Trophoblast cell (in vitro differentiated cells and primary cell): ENCODE data around the gene IFT74.
A peak's percentile ranks its signal among the peaks of the same experiment; 100 is the strongest.

Experiments used
- DNase-seq, 2 donors: peaks; one replicate each; pipeline ENCODE4 v3.0.0-alpha.2; 2016
- H2AFZ ChIP-seq: 2 replicates; pipeline ENCODE4 v1.6.1; 2013; ENCODE audit warnings: low read length, moderate library complexity, mild to moderate bottlenecking; ENCODE audit not compliant: insufficient read depth, poor library complexity
- H2AK5ac ChIP-seq: 2 replicates; pipeline ENCODE4 v1.6.1; 2013; ENCODE audit warnings: mild to moderate bottlenecking, low read length
- H2BK120ac ChIP-seq: 2 replicates; pipeline ENCODE4 v1.6.1; 2013; ENCODE audit warnings: low read length, mild to moderate bottlenecking, moderate library complexity; ENCODE audit not compliant: insufficient read depth, poor library complexity
- H2BK12ac ChIP-seq: 2 replicates; pipeline ENCODE4 v1.6.1; 2013; ENCODE audit warnings: mild to moderate bottlenecking, low read length, moderate library complexity
- H2BK5ac ChIP-seq: 2 replicates; pipeline ENCODE4 v1.6.1; 2013; ENCODE audit warnings: low read length, low read depth, moderate library complexity, mild to moderate bottlenecking; ENCODE audit not compliant: poor library complexity
- H3K14ac ChIP-seq: 2 replicates; pipeline ENCODE4 v1.6.1; 2013; ENCODE audit warnings: mild to moderate bottlenecking, low read length
- H3K18ac ChIP-seq: 2 replicates; pipeline ENCODE4 v1.6.1; 2013; ENCODE audit warnings: mild to moderate bottlenecking, low read length
- H3K23ac ChIP-seq: 2 replicates; pipeline ENCODE4 v1.6.1; 2013; ENCODE audit warnings: low read length
- H3K27ac ChIP-seq: 2 replicates; pipeline ENCODE4 v1.5.1; 2013; ENCODE audit warnings: low read depth, mild to moderate bottlenecking, inconsistent platforms, low read length, moderate library complexity
- H3K27me3 ChIP-seq: 2 replicates; pipeline ENCODE4 v1.6.1; 2013; ENCODE audit warnings: inconsistent platforms, mild to moderate bottlenecking, low read length, moderate library complexity; ENCODE audit not compliant: insufficient read depth
- H3K36me3 ChIP-seq, 2 experiments: 1 replicate in 1 of 2; 2 replicates in 1 of 2; pipeline ENCODE4 v1.6.1; 2013; ENCODE audit warnings: low read length in 2 of 2, mild to moderate bottlenecking in 2 of 2, moderate library complexity in 1 of 2; ENCODE audit not compliant: insufficient read depth in 2 of 2, control insufficient read depth in 1 of 2
- H3K4ac ChIP-seq: 2 replicates; pipeline ENCODE4 v1.6.1; 2013; ENCODE audit warnings: low read depth, mild to moderate bottlenecking, low read length, moderate library complexity
- H3K4me1 ChIP-seq, 2 experiments: 1 replicate in 1 of 2; 2 replicates in 1 of 2; pipeline ENCODE4 v1.6.1; 2013; ENCODE audit warnings: low read length in 2 of 2, mild to moderate bottlenecking in 2 of 2, moderate library complexity in 1 of 2; ENCODE audit not compliant: insufficient read depth in 2 of 2, control insufficient read depth in 1 of 2
- H3K4me2 ChIP-seq: 2 replicates; pipeline ENCODE4 v1.6.1; 2013; ENCODE audit warnings: inconsistent platforms, mild to moderate bottlenecking, low read length, moderate library complexity
- H3K4me3 ChIP-seq: 2 replicates; pipeline ENCODE4 v1.5.1; 2013; ENCODE audit warnings: mild to moderate bottlenecking, low read depth, low read length, inconsistent platforms
- H3K79me1 ChIP-seq: one replicate; pipeline ENCODE4 v1.6.1; 2013; ENCODE audit warnings: low read length
- H3K79me2 ChIP-seq: 2 replicates; pipeline ENCODE4 v1.6.1; 2013; ENCODE audit warnings: low read length, mild to moderate bottlenecking; ENCODE audit not compliant: control insufficient read depth, insufficient read depth, poor library complexity
- H3K9ac ChIP-seq: 2 replicates; pipeline ENCODE4 v1.6.1; 2013; ENCODE audit warnings: mild to moderate bottlenecking, low read length
- H3K9me3 ChIP-seq: 2 replicates; pipeline ENCODE4 v1.6.1; 2013; ENCODE audit warnings: low read depth, mild to moderate bottlenecking, control low read depth, inconsistent platforms, low read length; ENCODE audit not compliant: insufficient read depth
- H4K12ac ChIP-seq: 2 replicates; pipeline ENCODE4 v1.6.1; 2013; ENCODE audit warnings: low read depth, mild to moderate bottlenecking, low read length, moderate library complexity
- H4K8ac ChIP-seq: 2 replicates; pipeline ENCODE4 v1.6.1; 2013; ENCODE audit warnings: low read depth, mild to moderate bottlenecking, low read length, moderate library complexity
- H4K91ac ChIP-seq: one replicate; pipeline ENCODE4 v1.6.1; 2013; ENCODE audit warnings: low read depth, mild to moderate bottlenecking, low read length, moderate library complexity
- WGBS: extraction: QIAGEN DNeasy Blood & Tissue Kit; methylation state at CpG from one replicate; pipeline ENCODE4 v1.1.7; 2013; ENCODE audit warnings: missing lambda C conversion rate; ENCODE audit not compliant: insufficient read length, insufficient coverage; ENCODE audit errors: extremely low coverage; 5-methylcytosine and 5-hydroxymethylcytosine counted together

IFT74 gene

GRCh38 chr9:27108981-27109541, 152.8 kb downstream of the IFT74 start, which contains the start of gene TEK:
TEK (plus strand) TSS chr9:27109225; CDS start chr9:27109591, 366 bp downstream.
- no CpG with 5 or more reads among the region's 9 CpGs for WGBS
- Histone ChIP-seq H2BK5ac (no peak within 1 kb of the TSS), H3K23ac (no peak within 1 kb of the TSS), H3K36me3 (no peaks in the 10 kb centered on the region), H4K91ac (no peak within 1 kb of the TSS), H3K79me1 (no peaks in the 10 kb centered on the region), H2BK12ac (no peak within 1 kb of the TSS), H4K8ac (peak within 1 kb of the TSS; percentile 48), H3K4me2 (peak within 1 kb of the TSS; percentile 54), H3K18ac (no peak within 1 kb of the TSS), H3K4ac (no peak within 1 kb of the TSS), H3K9ac (no peak within 1 kb of the TSS), H3K4me3 (no peak within 1 kb of the TSS), H2AFZ (peak within 1 kb of the TSS; percentile 45), H3K27ac (no peak within 1 kb of the TSS), H3K79me2 (no peaks in the 10 kb centered on the region), H3K9me3 (no peaks in the 10 kb centered on the region), H3K27me3 (no peaks in the 10 kb centered on the region), H3K4me1 (no peaks in the 10 kb centered on the region), H2AK5ac (no peak within 1 kb of the TSS), H2BK120ac (no peak within 1 kb of the TSS), H4K12ac (no peak within 1 kb of the TSS), H3K14ac (no peak within 1 kb of the TSS)
- DNase-seq: peak in 1 of 2 donors; percentile 21

GRCh38 chr9:27109621-27110020, 153.4 kb downstream of the IFT74 start:
- Histone ChIP-seq H2BK5ac (no peak overlapping the region), H3K4me3 (no peak overlapping the region), H3K9ac (no peak overlapping the region), H3K4me2 (peak overlapping the region; percentile 54), H2BK120ac (no peak overlapping the region), H2AFZ (no peak overlapping the region), H3K9me3 (no peaks in the 10 kb centered on the region), H2BK12ac (no peak overlapping the region), H3K4ac (no peak overlapping the region), H3K36me3 (no peaks in the 10 kb centered on the region), H3K27ac (no peak overlapping the region), H3K23ac (no peak overlapping the region), H3K79me1 (no peaks in the 10 kb centered on the region), H4K91ac (no peak overlapping the region), H3K27me3 (no peaks in the 10 kb centered on the region), H3K14ac (no peak overlapping the region), H3K4me1 (no peaks in the 10 kb centered on the region), H4K8ac (peak overlapping the region; percentile 48), H3K18ac (no peak overlapping the region), H2AK5ac (no peak overlapping the region), H3K79me2 (no peaks in the 10 kb centered on the region), H4K12ac (no peak overlapping the region)
- no CpG with 5 or more reads among the region's 2 CpGs for WGBS
- peak in 1 of 2 donors; percentile 6 for DNase-seq

DNA sequence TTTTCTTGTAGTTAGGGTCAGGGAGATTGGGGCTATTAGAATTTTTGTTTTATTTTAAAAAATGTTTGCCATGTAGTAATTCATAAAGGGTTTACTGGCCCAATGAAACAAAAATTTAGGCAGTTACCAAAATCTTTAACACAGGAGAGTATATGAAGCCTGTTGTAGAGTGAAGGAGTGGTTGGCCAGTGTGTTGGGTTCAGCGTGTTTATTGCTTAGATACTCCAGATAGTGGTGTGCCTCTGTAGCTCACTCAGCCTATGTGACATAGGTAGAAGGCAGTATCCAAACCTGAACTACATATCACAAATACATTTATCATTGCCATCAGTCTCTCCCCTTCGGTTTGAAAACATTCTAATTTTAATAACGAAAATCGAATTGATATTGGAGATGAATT, 154.0 kb downstream of the IFT74 start:
- Histone ChIP-seq H3K4me3 (no peak overlapping the region), H3K4ac (no peak overlapping the region), H3K14ac (no peak overlapping the region), H3K27me3 (no peaks in the 10 kb centered on the region), H4K91ac (no peak overlapping the region), H3K9ac (no peak overlapping the region), H3K27ac (no peak overlapping the region), H2BK5ac (no peak overlapping the region), H3K79me2 (no peaks in the 10 kb centered on the region), H3K36me3 (no peaks in the 10 kb centered on the region), H3K9me3 (no peaks in the 10 kb centered on the region), H3K23ac (no peak overlapping the region), H3K18ac (no peak overlapping the region), H2BK120ac (no peak overlapping the region), H3K4me2 (no peak overlapping the region), H2BK12ac (no peak overlapping the region), H2AK5ac (no peak overlapping the region), H4K8ac (no peak overlapping the region), H3K4me1 (no peaks in the 10 kb centered on the region), H4K12ac (no peak overlapping the region), H2AFZ (no peak overlapping the region), H3K79me1 (no peaks in the 10 kb centered on the region)
- DNase-seq: no peak
- WGBS: no CpG with 5 or more reads among the region's 4 CpGs

- H3K18ac ChIP-seq: no peak overlapping the region
- no CpG with 5 or more reads among the region's 2 CpGs for WGBS
- H2AFZ ChIP-seq: no peak overlapping the region
- H3K23ac ChIP-seq: no peak overlapping the region
- H2BK120ac ChIP-seq: no peak overlapping the region
- H2AK5ac ChIP-seq: no peak overlapping the region
- no peak overlapping the region for H3K9ac ChIP-seq
- H2BK12ac ChIP-seq: no peak overlapping the region
- no peak overlapping the region for H3K4me3 ChIP-seq
- no peak overlapping the region for H4K8ac ChIP-seq
- no peak for DNase-seq
- H3K9me3 ChIP-seq: no peaks in the 10 kb centered on the region
- no peak overlapping the region for H2BK5ac ChIP-seq
- no peaks in the 10 kb centered on the region for H3K79me2 ChIP-seq
- no peaks in the 10 kb centered on the region for H3K36me3 ChIP-seq
- no peaks in the 10 kb centered on the region for H3K4me1 ChIP-seq
- H3K4me2 ChIP-seq: no peak overlapping the region
- no peak overlapping the region for H3K14ac ChIP-seq
- H3K27me3 ChIP-seq: no peaks in the 10 kb centered on the region
- no peak overlapping the region for H3K4ac ChIP-seq
- no peak overlapping the region for H4K91ac ChIP-seq
- H3K27ac ChIP-seq: no peak overlapping the region
- no peaks in the 10 kb centered on the region for H3K79me1 ChIP-seq
- H4K12ac ChIP-seq: no peak overlapping the region
Observed at GRCh38 chr9:27112235-27112634, 156.0 kb downstream of the IFT74 start.
